HUES6 (cell line): ENCODE measurements around the gene C9orf152.
"Not testable (repeated sequence)": the region's sequence is repeated elsewhere in the genome, so short reads cannot be mapped to it uniquely, and the experiment has no call there.

Source experiments
- H3K27ac ChIP-seq: 2 replicates; pipeline ENCODE4 v1.7.0; 2013; ENCODE audit warnings: low read depth, mild to moderate bottlenecking, low read length, inconsistent platforms
- H3K27me3 ChIP-seq: 2 replicates; pipeline ENCODE4 v1.6.1; 2013; ENCODE audit warnings: low read length; ENCODE audit not compliant: control insufficient read depth, insufficient read depth
- H3K36me3 ChIP-seq: 2 replicates; pipeline ENCODE4 v1.6.1; 2013; ENCODE audit warnings: low read length; ENCODE audit not compliant: control insufficient read depth, insufficient read depth
- H3K4me1 ChIP-seq: 2 replicates; pipeline ENCODE4 v1.6.1; 2013; ENCODE audit warnings: low read length; ENCODE audit not compliant: control insufficient read depth, insufficient read depth
- H3K4me3 ChIP-seq: 2 replicates; pipeline ENCODE4 v1.5.1; 2013; ENCODE audit warnings: low read depth, low read length
- H3K9ac ChIP-seq: one replicate; pipeline ENCODE4 v1.6.1; 2013; ENCODE audit warnings: mild to moderate bottlenecking, low read length
- H3K9me3 ChIP-seq: 2 replicates; pipeline ENCODE4 v1.6.1; 2013; ENCODE audit warnings: low read depth, low read length; ENCODE audit not compliant: control insufficient read depth, insufficient read depth

The C9orf152 gene, protein sequence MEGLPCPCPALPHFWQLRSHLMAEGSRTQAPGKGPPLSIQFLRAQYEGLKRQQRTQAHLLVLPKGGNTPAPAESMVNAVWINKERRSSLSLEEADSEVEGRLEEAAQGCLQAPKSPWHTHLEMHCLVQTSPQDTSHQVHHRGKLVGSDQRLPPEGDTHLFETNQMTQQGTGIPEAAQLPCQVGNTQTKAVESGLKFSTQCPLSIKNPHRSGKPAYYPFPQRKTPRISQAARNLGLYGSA

DNA sequence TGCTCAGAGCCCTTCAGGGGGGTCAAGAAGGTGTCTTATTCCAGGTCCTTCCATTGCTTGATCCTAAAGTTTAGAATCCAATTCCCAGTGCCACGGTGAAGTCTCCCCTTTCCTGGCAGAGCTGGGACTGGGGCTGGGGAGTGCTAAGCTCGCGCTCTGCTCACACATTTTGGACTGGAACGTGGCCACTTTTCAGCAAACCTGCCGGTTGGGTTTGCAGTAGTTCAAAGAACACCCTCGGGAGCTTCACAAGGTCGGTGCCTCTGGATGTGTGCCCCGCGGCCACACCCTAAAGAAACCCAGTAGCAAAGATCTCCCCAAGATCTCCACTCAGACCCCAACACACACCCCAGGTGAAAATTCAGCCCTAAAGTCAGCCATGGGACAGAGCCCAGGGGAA lies at the start of gene C9orf152:
TSS of gene C9orf152 (minus strand) at position 129 of the 400 bp plus-strand sequence. CDS start 580 bp downstream, outside the sequence.
- Histone ChIP-seq H3K9ac (no peak within 1 kb of the TSS), H3K27me3 (no peaks in the 10 kb centered on the region; the same call in 1 of the 2 replicates), H3K9me3 (peaks cover 4% of the 10 kb centered on the region; the same call in 1 of the 2 replicates), H3K4me3 (no peak within 1 kb of the TSS), H3K27ac (no peak within 1 kb of the TSS), H3K36me3 (no peaks in the 10 kb centered on the region), H3K4me1 (no peaks in the 10 kb centered on the region)

- 0 out of 2 replicates have a peak, but pooled peaks cover 4% of the 10 kb centered on the region for H3K36me3 ChIP-seq
- peak overlapping the region; percentile 83 for H3K9ac ChIP-seq
- no peaks in the 10 kb centered on the region for H3K9me3 ChIP-seq
- H3K27me3 ChIP-seq = no peaks in the 10 kb centered on the region
- H3K27ac ChIP-seq = peak overlapping the region; percentile 5; the same call in 1 of the 2 replicates
- H3K4me1 ChIP-seq = peaks cover 30% of the 10 kb centered on the region
- peak overlapping the region; percentile 98 for H3K4me3 ChIP-seq
Measured at GRCh38 chr9:110257097-110257841, 49.3 kb upstream of the C9orf152 start.

GRCh38 chr9:110256380-110257096 lies 48.6 kb upstream of the C9orf152 start, which contains the start of gene TXN:
TSS of gene TXN (minus strand) at chr9:110256507. CDS start at chr9:110256435, 72 bp downstream.
- H3K27ac ChIP-seq = peak within 1 kb of the TSS; percentile 93
- 0 out of 2 replicates have a peak, but pooled peaks cover 4% of the 10 kb centered on the region for H3K36me3 ChIP-seq

DNA sequence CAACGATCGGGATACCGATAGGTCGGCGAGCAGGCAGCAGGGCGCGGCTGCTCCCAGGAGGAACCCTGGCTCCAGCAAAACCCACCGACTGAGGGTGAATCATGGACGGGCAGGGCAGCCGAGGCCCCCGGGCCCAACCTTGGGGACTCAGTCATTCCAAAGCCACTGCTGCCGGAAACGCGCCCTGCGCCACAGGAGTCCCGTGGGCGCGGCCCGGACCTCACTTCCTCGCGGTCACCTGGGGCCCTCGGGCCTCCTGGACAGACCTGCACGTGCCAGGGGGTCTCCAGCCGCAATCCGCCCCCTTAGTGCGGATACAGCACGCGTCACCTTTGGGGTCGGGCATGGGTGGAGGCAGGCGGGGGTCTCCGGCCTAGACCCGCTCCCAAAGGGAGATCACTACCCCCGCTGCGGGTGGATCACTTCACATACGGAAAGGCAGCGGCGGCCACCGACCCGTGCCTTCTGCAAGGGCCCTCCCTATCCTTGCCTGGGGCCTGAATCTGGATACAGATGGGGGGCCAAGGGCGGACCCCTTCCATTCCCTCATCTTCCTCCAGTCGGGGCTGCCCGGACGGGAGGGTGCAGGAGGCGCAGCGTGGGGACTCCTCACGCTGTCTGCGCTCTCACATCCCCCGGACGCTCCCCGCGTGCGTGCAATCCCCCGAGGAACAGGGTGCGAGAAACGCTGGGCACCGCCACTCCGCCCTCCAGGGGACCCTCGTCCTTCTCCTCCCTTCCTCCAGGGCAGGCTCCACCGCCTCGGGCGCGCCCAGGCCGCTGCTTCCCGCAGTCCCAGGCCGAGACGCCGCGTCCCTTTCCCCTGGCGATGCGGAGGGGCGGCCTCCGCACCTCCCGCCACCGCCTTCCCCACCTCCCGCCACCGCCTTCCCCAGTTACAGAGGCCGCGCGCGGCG lies 47.8 kb upstream of the C9orf152 start:
- peak overlapping the region; percentile 95 for H3K9ac ChIP-seq
- H3K4me3 ChIP-seq = peak overlapping the region; percentile 98
- peaks cover 30% of the 10 kb centered on the region for H3K4me1 ChIP-seq
- no peaks in the 10 kb centered on the region for H3K27me3 ChIP-seq
- H3K27ac ChIP-seq = peak overlapping the region; percentile 93
- peaks cover 9% of the 10 kb centered on the region for H3K36me3 ChIP-seq
- no peaks in the 10 kb centered on the region for H3K9me3 ChIP-seq

More at GRCh38 chr9:110256380-110257096, 48.6 kb upstream of the C9orf152 start, which contains the start of gene TXN:
- Histone ChIP-seq H3K4me1 (peaks cover 30% of the 10 kb centered on the region), H3K9me3 (no peaks in the 10 kb centered on the region), H3K4me3 (peak within 1 kb of the TSS; percentile 98), H3K27me3 (no peaks in the 10 kb centered on the region), H3K9ac (peak within 1 kb of the TSS; percentile 95)

- H3K4me1 ChIP-seq = peaks cover 30% of the 10 kb centered on the region
- H3K27ac ChIP-seq = peak overlapping the region; percentile 93; the same call in 1 of the 2 replicates
- no peaks in the 10 kb centered on the region for H3K27me3 ChIP-seq
- no peaks in the 10 kb centered on the region for H3K9me3 ChIP-seq
- peaks cover 16% of the 10 kb centered on the region for H3K36me3 ChIP-seq
- H3K9ac ChIP-seq = peak overlapping the region; percentile 95
- H3K4me3 ChIP-seq = peak overlapping the region; percentile 98
Measured at GRCh38 chr9:110255034-110255462, 47.1 kb upstream of the C9orf152 start.

DNA sequence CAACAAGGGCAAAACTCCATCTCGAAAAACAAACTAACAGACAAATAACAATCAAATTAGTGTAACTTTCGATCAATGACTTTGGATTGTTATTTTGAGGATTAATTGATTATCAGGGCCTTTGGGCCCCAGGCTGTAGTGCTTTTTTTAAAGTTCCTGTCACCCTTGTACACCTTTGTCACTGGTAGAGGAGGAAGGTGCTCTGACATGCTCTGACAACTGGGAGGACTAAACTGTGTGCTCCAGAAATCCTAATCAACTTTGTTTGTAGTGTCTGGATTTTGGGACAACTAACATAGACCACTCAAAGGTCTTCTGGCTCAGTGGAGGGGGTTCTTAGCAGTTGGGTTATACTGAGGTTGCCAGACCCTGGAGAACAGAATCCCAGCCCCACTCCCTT lies 46.5 kb upstream of the C9orf152 start:
- peaks cover 21% of the 10 kb centered on the region for H3K36me3 ChIP-seq
- H3K9ac ChIP-seq = peak overlapping the region; percentile 95
- H3K4me1 ChIP-seq = peaks cover 30% of the 10 kb centered on the region
- H3K9me3 ChIP-seq = no peaks in the 10 kb centered on the region
- peak overlapping the region; percentile 98 for H3K4me3 ChIP-seq
- H3K27me3 ChIP-seq = no peaks in the 10 kb centered on the region
- no peak overlapping the region for H3K27ac ChIP-seq

DNA sequence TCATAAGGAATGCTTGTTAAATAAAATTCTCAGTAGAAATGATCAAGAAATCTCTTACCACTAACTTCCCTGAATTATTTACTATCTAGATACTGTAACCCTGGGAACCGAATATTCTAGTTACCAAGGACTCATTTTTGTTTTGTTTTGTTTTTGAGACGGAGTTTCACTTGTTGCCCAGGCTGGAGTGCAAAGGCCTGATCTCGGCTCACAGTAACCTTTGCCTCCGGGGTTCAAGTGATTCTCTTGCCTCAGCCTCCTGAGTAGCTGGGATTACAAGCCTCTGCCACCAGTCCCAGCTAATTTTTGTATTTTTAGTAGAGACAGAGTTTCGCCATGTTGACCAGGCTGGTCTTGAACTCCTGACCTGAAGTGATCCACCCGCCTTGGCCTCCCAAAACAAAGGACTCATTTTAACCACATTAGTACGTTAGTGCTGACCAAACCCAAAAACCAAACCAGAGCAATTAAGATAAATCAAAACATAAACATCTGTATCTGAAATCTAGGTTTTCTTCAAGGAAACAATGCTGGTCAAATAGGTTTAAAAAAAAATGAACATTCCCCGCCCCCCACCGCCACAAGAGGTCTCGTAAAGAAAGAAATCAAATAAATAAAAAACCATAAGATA lies 44.7 kb upstream of the C9orf152 start:
- Histone ChIP-seq H3K4me1 (peaks cover 21% of the 10 kb centered on the region), H3K9ac (no peak overlapping the region), H3K36me3 (peaks cover 34% of the 10 kb centered on the region), H3K9me3 (no peaks in the 10 kb centered on the region), H3K27ac (no peak overlapping the region), H3K27me3 (no peaks in the 10 kb centered on the region), H3K4me3 (no peak overlapping the region)

- H3K36me3 ChIP-seq = peaks cover 41% of the 10 kb centered on the region
- not testable (repeated sequence) for H3K27me3 ChIP-seq
Measured at GRCh38 chr9:110251770-110252169, 43.8 kb upstream of the C9orf152 start.

DNA sequence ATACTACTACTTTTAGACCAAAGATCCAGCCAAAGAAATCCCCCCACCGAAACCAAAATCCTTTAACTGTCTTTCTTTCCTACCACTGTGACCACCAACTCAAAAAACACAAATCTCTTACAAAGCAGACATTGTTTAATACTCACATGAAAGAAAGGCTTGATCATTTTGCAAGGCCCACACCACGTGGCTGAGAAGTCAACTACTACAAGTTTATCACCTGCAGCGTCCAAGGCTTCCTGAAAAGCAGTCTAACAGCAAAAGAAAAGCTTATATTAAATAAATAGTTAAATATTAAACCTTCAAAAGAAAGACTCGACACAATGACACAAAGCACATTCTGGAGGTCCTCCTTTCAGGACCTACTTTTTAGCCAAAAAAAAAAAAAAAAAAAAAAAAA lies 43.3 kb upstream of the C9orf152 start:
- no peak overlapping the region for H3K27ac ChIP-seq
- peaks cover 47% of the 10 kb centered on the region for H3K36me3 ChIP-seq
- H3K4me3 ChIP-seq = no peak overlapping the region
- H3K9ac ChIP-seq = no peak overlapping the region
- no peaks in the 10 kb centered on the region for H3K27me3 ChIP-seq
- H3K9me3 ChIP-seq = no peaks in the 10 kb centered on the region
- peaks cover 14% of the 10 kb centered on the region for H3K4me1 ChIP-seq

More at GRCh38 chr9:110251770-110252169, 43.8 kb upstream of the C9orf152 start:
- H3K27ac ChIP-seq, H3K9me3 ChIP-seq, H3K9ac ChIP-seq, H3K4me3 ChIP-seq: not testable (repeated sequence)
- peaks cover 14% of the 10 kb centered on the region for H3K4me1 ChIP-seq
